WI38 (cell line): ENCODE results near the gene TRAPPC6A.

Experiments used
- H3K4me3 ChIP-seq: 2 replicates; pipeline ENCODE4 v1.5.1; 2011; ENCODE audit warnings: low read depth, mild to moderate bottlenecking, control low read depth, low read length
- CTCF ChIP-seq: IDR thresholded peaks from 2 replicates; pipeline ENCODE4 v1.5.1; 2012; ENCODE audit warnings: low read depth, mild to moderate bottlenecking, control low read depth, low read length

Gene TRAPPC6A

DNA sequence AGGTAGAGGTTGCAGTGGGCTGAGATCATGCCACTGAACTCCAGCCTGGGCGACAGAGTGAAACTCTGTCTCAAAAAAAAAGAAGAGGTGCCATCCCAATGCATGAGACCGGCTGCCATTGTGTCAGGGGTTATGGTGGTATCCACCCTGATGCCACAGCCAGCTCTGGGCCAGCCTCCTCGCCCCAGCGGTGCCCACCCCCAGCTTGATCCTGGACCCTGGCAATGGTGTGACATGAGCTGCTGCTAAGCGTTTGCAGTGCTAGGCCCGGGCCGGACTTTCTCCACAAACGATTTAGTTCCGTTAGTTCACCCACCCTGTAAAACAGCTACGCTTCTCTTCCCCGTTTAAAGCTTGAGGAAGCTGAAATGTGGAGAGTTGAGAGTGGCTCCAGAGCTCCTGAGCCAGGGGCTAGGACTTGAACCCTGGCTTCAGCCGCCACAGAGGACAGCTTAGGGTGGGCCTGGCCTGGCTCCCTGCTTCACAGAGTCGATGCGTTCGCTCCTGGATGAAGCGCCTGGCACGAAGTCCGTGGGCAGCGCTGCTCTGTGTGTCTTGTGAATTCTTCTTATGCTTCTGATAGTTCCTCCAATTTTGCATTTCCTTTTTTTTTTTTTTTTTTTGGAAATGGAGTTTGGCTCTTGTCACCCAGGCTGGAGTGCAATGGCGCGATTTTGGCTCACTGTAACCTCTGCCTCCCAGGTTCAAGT, 42.7 kb downstream of the TRAPPC6A start:
- no peak for TF ChIP-seq CTCF
- H3K4me3 ChIP-seq, result no peak overlapping the region

GRCh38 chr19:45133661-45134060, 44.4 kb downstream of the TRAPPC6A start:
- H3K4me3 ChIP-seq, result no peak overlapping the region
- TF ChIP-seq CTCF, result no peak

DNA sequence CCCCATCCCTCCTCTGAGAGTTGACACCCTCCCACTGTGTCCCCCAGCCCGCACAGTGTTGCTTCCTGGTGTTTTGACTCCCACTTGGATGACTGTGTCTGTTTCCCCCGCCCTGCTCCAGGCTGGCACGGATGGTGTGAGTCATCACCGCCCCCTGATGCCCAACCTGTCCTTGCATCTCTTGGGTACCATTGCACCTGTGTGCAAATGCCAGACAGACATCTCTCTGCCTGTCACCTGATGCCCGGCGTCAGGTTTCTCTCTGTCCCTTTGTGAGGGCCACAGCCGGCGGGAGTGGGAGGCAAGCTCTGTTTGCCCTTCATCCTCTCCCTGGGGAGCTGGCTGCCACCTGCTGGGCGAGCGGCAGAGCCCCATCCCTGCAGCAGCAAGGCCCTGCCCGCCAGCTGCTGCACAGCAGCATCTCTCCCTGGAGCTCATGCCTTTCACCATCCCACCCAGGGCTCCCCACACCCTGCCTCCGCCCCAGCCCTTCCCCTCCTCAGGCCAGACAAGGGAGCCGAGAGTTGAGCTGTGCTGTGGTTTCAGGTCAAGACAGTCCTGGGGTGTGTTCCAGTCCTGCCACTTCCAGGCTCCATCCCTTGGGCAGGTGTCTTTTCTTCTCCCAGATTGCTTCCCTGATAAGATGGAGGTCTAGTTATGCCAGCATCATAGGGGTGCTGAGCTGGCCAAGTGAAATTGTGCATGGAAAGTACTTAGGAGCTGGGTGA, 47.0 kb downstream of the TRAPPC6A start:
- no peak overlapping the region for H3K4me3 ChIP-seq
- TF ChIP-seq CTCF, result 0 out of 2 replicates have a peak, but pooled peaks have one; percentile 4

DNA sequence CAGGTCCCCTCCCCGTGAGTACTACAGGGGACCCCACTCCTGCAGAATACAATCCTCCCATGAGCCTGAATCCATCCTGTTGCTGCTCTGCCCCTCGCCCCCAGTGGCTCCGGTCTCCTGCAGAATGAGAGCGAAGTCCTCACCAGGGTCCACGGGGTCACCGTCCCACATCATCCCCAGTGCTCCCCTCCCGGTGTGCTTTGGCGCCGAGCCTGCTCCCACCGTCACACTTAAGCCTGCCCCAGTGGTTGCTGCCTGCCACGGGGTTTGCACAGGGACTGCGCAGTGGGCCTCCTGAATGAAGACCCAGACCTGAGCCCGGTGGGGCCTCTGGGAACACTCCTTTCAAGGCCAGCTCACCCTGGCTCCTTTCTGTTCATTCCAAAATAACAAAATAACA, 47.8 kb downstream of the TRAPPC6A start:
- H3K4me3 ChIP-seq, result no peak overlapping the region
- TF ChIP-seq CTCF, result no peak

DNA sequence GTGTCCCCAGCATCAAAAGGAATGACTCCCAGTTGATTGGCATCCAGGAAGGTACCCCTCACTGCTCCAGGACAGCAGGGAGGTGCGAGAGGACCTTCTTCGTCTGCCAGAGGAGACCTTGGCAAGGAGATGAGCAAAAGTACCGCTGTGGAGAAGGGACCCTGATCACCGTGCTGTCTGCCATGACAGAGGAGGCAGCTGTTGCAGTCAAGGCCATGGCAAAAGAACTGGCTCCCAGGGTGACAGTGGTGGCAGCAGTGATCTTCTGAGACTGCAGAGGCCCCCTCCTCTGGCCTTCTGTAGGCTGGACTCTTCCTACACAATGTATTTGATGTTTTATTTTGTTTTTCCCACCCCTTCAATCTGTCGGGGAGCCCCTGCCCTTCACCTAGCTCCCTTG, 49.2 kb downstream of the TRAPPC6A start:
- TF ChIP-seq CTCF, result no peak
- no peak overlapping the region for H3K4me3 ChIP-seq

DNA sequence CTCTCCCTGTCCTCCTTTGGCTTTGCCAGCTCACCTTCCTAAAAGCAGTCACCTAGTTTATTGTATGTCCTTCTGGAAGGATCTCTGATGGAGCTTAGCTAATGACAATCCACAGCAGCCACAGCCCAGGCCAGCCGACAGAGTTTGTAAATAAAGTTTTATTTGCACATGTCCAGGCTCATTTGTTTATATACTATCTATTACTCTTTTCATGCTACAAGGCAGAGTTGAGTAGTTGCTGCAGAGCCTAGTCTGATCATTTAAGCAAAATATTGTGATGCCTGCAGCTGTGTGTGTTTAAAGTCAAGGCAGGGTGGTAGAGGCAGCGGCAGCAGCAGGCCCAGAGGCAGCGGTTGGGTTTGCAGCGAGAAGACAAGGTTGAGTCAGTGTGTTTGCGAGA, 49.9 kb downstream of the TRAPPC6A start:
- no peak for TF ChIP-seq CTCF
- no peak overlapping the region for H3K4me3 ChIP-seq

DNA sequence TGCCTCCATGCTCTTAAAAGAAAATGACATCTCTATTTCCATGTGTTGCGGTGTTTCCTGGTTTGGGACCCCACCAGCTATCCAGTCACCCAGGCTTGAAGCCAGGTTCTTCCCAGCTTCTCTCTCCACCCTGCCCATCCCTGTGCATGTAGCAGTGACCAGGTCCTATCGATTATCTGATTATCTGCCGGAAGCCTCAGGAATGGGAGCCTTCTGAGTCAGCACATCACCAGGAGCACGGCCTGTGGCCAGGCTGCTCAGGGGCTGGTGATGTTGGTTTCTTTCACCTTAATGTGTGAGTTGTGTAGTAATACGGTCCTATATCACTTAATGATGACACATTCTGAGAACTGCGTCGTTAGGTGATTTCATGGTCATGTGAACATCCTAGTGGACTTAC, 51.4 kb downstream of the TRAPPC6A start:
- no peak overlapping the region for H3K4me3 ChIP-seq
- no peak for TF ChIP-seq CTCF
